Measurements from ENCODE around the gene FUBP3. TPM values are rescaled to one million over a fixed set of nuclear protein-coding genes. Genes with fewer than 3 reads are reported as not detected.

The FUBP3 gene
- polyA plus RNA-seq, 3 donors = 78.7 to 83.7 (median 81.9) TPM

DNA sequence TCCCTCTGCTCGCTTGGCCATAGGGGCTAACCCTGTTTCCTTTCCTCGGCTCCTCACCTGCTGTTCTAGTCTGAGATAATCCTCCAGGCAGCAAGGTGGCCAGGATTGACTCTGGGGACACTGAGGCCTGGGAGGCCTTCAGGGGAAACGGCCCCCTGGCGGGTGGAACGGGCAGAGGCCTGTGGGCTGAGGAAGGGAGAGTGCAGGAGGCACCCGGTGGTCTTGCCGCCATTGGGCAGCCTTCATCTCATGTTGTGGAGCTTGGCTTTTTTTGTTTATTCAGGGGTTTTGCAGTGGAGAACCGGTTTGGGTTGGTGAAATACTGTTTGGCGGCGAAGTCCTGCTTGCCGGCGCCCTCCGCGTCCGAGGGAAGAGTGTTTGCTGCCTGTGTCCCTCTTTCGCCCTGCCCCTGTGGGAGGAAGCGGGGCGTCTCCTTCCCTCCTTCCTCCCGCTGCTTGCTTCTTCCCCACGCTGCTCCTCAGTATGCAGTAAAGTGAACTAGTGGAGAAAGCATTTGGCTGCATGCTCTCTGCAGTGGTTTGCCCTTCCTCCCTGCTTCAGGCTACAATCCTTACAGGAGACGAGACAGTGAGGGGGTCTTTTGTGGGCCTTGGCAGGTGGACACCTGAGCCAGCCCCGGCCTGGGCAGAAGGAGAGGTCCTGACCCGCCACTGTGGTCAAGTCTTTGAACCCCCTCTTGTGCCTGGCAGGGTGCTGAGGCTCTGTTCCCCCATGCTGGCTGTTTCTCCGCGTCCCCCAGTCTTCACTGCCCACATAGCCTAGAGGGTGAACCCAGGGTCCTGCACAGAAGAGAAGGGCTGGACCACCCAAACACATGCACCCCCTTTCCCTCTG, 54.2 kb downstream of the FUBP3 start:
- DNase-seq = no peak

GRCh38 chr9:130634191-130634768, 54.9 kb downstream of the FUBP3 start:
- DNase-seq = no peak

DNA sequence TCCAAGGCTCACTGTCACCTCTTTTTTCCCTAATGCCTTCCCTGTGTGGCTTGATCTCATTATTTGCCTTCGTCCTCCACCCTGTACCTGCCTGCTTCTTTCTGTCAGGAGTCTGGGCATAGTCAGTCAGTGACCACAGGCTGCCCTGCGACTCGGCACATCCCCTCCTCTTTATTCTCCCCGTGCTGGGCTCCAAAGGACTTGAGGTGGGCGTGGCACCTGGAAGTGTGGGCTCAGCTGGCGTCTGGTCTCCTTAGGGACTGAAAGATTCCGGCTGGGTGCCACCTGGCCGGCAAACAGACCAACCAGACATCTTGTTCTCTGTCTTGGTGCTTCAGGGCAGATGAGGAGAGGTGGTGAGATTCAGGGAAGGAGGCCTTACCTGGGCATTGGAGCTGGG, 55.4 kb downstream of the FUBP3 start:
- no peak for DNase-seq

DNA sequence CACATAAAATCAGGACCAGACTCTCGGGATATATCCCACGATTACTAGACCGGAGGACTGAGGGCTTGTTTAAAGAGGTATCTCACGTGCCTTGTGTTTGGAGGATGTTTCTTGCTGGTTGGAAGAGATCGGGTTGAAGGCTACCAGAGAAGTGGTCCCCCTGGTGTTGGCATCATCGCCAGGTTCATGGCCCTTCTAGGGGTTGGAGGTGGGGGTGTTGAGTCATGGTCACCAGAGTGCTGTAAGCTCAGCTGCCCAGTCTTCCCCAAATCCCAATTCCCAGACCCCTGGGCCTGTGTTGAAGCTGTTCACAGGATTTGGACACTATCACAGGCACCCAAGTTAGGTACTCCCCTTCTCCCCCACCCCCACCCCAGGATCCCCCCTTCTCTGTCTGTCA, 55.9 kb downstream of the FUBP3 start:
- DNase-seq = no peak

DNA sequence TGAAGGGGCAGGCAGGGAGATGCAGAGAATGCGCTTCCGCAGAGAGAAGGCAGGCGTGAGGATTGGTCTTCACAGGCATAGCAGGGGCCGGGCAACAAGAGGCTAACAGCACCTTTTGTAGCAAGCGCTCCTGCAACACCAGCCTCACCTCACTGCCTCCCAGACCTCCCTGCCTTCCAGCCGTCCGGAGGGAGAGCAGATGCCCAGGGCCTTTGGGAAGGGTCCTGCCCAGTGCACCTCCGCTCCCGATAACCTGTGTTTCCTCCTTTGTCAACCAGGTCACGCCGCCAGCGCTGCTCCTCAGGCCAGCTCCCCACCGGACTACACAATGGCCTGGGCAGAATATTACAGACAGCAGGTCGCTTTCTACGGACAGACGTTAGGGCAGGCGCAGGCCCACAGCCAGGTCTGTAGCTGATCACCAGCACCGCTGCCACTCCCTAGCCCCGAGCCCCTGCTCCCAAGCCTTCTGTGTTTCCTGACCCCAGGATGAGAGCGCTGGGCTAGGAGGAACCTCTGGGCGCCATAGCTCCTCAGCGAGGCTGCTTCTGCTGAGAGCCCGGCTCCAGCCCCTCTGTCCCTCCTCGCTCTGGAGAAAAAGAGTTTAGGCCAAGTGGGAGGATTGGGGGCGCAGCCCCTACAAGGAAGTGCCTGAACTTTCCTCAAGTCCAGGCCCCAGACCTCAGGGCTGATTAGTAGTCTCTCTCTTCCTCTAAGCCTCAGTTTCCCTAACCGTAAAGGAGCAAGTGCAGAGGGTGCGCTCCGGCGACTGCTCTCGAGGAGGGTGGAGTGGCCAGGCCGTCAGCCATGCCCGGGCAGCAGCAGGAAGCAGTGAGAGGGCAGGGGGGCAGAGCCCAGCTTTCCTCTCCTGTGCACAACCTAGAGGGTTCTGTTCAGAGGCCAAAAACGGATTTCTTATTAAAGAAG, 56.6 kb downstream of the FUBP3 start:
- no peak for DNase-seq

DNA sequence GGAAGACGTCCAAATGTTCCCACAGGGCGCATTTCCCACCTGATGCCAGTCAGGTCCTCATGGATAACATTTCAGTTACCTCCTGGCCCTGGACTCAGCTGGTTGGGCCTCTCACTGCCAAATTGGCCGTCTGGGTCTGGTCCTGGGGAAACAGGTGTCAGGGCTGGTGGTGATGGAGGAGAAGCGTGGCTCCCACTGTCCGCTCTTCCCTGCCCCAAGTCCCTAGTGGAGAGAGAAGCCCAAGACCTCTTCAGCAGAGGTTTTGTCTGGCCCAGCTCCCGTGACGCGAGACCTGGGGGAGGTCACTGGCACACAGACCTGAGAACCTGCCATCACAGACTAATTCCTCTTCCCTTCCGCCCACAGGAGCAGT, 57.3 kb downstream of the FUBP3 start:
- no peak for DNase-seq

DNA sequence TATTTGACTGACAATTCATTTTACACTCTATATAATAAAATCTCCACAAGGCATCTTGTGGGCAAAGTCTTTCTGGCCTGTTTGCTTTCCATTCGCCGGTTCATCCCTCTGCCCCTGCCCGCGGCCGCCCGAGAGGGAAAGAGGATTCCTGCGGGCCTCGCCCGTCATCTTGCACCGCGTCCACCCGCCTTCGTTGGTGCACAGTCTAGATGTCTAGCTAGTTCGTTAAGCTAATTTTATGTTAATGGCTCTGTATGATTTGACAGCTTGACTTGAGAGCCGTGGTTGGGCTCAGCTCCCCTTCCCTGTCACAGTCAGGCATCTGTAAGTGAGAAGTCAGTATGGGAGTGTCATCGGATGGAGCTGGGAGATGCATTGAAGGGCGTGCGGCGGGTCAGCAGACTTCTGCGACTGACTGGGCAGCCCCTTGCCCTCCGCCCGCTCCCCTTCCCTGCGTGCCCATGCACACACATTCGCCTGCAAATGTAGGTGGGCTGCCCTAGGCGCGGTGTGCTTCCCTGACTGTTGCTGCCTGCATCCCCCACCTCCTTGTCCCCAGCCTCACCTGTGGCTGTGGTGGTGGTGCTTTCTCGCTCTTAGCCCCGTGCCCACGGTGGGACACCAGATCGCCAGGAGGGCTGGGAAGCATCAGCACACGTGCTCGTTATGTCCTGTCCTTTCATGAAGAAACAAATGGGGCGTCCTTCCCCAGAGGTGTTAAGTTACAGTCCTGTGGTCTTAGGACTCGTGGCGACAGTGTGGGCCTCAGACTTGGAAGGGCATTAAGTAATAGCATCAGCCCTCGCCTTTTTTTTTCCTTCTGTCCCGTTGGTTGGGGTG, 59.1 kb downstream of the FUBP3 start:
- no peak for DNase-seq

DNA sequence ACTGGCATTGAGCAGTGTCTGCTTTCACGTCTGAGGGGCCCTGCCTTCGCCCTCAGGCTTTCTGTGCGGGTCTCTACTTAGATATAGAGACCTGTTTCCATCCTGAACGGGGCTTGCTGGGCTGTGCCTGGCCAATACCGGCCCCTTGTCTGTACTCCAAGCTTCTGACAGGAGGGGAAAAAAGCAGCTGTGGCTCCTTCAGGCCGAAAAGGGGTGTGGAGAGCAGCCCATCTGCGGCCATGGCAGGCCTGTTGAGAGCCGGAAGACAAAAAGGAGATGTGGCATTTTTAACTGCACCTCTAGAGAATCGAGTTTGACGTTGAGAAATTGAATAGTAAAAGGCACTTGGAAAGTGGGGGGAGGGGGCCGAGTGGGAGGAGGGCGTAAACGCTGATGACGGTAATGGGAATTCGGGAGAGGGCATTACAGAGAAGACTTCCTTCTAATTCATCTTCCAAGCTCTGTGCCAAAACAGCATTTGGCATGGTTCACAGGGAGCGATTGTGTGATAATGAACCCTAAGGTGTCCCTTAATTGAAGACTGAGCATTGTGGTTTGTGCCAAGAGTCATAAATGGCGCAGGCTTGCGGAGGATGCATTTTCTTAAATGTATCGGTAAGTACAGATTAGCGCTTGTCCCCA, 59.9 kb downstream of the FUBP3 start:
- DNase-seq = no peak

GRCh38 chr9:130639866-130640555, 60.6 kb downstream of the FUBP3 start:
- DNase-seq = no peak

DNA sequence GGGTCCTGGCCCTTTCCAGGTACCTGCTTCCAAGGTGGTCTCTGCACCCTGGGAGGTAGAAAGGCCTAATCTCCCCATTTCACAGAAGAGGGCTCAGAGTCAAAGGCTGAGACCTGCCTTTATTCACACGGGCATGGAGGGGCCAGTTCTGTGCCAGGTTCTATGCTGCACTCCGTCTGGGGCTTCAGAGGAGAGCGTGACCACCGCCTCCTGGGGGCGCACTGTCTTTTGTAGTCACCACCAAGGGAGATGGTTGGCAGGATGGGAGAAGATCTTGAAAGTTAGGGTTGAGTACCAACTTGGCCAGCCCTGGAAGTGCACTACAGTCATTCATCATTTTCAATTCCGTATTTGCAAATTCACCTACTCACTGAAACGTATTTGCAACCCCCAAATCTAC, 61.3 kb downstream of the FUBP3 start:
- no peak for DNase-seq

DNA sequence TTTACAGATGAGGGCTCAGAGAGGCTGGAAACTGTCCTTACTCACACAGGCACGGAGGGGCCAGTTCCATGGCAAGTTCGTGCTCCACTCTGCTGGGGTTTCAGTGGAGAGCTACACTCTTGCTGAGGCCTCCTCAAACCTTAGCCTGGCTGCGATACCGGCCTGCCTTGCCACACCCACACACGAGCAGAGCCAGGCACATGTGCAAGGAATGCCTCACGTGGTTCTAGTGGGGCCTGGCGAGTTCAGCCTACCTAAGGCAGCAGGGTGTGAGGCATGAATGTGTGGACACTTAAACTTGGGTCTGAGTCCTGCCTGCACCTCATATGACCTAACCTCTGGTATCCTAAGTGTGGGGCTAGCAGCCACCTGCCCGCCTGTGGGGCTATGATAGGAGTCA, 63.5 kb downstream of the FUBP3 start:
- no peak for DNase-seq

- no peak for DNase-seq
Measured at GRCh38 chr9:130651221-130651620, 71.8 kb downstream of the FUBP3 start.

DNA sequence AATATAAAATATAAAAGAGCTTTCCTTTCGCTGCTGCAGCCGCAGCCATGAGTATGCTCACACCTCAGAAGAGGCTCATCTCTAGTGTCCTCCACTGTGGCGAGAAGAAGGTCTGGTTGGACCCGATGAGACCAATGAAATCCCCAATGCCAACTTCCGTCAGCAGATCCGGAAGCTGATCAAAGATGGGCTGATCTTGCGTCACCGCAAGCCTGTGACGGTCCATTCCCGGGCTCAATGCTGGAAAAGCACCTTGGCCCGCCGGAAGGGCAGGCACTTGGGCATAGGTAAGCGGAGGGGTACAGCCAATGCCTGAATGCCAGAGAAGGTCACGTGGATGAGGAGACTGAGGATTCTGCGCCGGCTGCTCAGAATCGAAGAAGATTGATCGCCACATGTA, 72.4 kb downstream of the FUBP3 start:
- no peak for DNase-seq

GRCh38 chr9:130654879-130655278, 75.5 kb downstream of the FUBP3 start:
- DNase-seq = no peak

GRCh38 chr9:130658893-130659698, 79.7 kb downstream of the FUBP3 start:
- DNase-seq = no peak

DNA sequence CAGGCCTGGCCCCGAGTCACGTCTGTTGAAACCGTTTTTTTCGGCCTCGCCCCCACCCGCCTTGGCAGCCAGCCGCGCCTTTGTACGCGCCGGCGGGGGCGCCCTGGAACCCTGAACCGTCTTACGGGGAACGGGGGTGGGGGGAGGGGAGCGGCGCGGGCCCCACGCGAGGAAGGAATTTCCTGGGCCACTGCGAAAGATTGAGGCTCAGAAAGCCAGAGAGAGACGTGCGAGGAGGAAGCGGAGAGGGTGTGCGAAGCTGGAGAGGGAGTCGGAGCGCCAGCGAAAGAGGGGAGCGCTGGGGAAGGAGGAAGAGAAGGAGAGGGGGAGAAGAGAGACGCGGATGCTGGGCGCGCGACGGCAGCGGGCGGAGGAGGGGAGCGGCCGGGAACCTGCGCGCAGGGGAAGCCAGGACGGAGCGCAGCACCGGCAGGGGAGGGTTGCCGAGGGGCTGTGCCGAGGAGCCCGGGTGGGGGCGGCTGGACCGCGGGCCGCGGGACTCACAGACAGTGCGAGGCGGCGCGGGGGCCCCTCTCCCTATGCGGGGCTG, 80.4 kb downstream of the FUBP3 start:
- no peak for DNase-seq

DNA sequence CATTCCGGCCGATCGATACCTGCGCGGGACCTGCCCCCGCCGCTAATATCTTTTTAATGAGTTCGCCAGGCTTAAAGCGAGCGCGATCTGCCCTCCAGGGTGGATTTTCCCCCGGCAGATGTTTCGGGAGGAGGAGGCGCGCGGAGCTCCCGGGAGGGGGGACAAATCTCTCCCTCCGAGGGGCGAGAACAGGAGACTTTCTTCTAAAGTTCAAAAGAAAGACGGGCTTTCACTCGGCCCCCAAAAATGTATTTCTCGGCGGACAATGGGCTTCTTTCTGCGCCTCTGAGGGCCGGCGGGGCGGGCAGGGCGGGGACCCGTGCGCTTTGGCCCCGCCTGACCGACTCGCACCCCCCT, 80.9 kb downstream of the FUBP3 start:
- no peak for DNase-seq

- DNase-seq = no peak
Measured at GRCh38 chr9:130660683-130661450, 81.5 kb downstream of the FUBP3 start.
